Parathyroid adenoma (tissue), 2 donors: Measurements from ENCODE around the gene KDM1B.

Experiments
- H2AFZ ChIP-seq: fragments of 300-600 bp; sonication (generic); one replicate; pipeline ENCODE4 v1.7.0; 2017; ENCODE audit warnings: antibody characterized with exemption, mild to moderate bottlenecking
- H3K27ac ChIP-seq: fragments of 300-600 bp; sonication (generic); one replicate; pipeline ENCODE4 v1.7.0; 2017
- H3K27me3 ChIP-seq: fragments of 300-600 bp; sonication (generic); one replicate; pipeline ENCODE4 v1.7.0; 2017; ENCODE audit warnings: low read length; ENCODE audit not compliant: control insufficient read depth, insufficient read depth
- H3K36me3 ChIP-seq: fragments of 300-600 bp; sonication (generic); one replicate; pipeline ENCODE4 v1.7.0; 2017; ENCODE audit warnings: low read length; ENCODE audit not compliant: control insufficient read depth, insufficient read depth
- H3K4me1 ChIP-seq: fragments of 300-600 bp; sonication (generic); one replicate; pipeline ENCODE4 v1.7.0; 2017; ENCODE audit warnings: control low read depth
- H3K4me2 ChIP-seq: fragments of 300-600 bp; sonication (generic); one replicate; pipeline ENCODE4 v1.7.0; 2017; ENCODE audit warnings: low read length
- H3K4me3 ChIP-seq: fragments of 300-600 bp; sonication (generic); one replicate; pipeline ENCODE4 v1.7.0; 2017; ENCODE audit warnings: low read depth, low read length
- H3K79me2 ChIP-seq: fragments of 300-600 bp; sonication (generic); one replicate; pipeline ENCODE4 v1.7.0; 2017; ENCODE audit warnings: control low read depth
- H3K9ac ChIP-seq: fragments of 300-600 bp; sonication (generic); one replicate; pipeline ENCODE4 v1.7.0; 2017; ENCODE audit warnings: mild to moderate bottlenecking
- H3K9me3 ChIP-seq: fragments of 300-600 bp; sonication (generic); one replicate; pipeline ENCODE4 v1.7.0; 2017; ENCODE audit warnings: low read length; ENCODE audit not compliant: control insufficient read depth
- TF ChIP-seq, protein P1 (sequence below): fragments of 300-600 bp; sonication (generic); IDR thresholded peaks from one replicate; pipeline ENCODE4 v1.7.0; 2017; ENCODE audit warnings: antibody characterized with exemption, mild to moderate bottlenecking
- donor health status: primary hyperparathyroidism.

Gene KDM1B

DNA sequence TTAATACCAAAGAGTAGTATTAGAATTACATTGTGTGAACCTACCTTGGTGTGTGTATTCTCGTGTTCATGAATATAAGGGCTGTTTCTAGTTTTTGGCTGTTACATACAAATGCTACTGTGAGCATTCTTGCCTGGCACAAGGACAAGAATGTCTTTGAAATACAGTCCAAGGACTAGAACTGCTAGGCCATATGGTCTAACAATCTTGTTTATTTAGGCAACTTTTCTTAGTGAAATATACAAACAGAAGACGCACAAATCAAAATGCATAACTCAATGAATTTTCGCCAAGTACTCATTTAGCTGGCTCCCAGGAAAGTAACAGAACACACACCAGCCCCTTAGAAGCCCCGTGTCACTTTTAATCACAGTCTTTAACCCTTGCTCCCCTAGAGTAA lies 28.5 kb downstream of the KDM1B start:
- Histone ChIP-seq H3K4me3 (no peak overlapping the region), H3K27ac (no peak overlapping the region), H3K9ac (no peak overlapping the region), H2AFZ (no peak overlapping the region), H3K9me3 (no peaks in the 10 kb centered on the region), H3K36me3 (no peaks in the 10 kb centered on the region), H3K4me1 (peaks cover 2% of the 10 kb centered on the region), H3K27me3 (no peaks in the 10 kb centered on the region), H3K79me2 (no peaks in the 10 kb centered on the region), H3K4me2 (no peak overlapping the region)
- TF ChIP-seq, protein P1, sequence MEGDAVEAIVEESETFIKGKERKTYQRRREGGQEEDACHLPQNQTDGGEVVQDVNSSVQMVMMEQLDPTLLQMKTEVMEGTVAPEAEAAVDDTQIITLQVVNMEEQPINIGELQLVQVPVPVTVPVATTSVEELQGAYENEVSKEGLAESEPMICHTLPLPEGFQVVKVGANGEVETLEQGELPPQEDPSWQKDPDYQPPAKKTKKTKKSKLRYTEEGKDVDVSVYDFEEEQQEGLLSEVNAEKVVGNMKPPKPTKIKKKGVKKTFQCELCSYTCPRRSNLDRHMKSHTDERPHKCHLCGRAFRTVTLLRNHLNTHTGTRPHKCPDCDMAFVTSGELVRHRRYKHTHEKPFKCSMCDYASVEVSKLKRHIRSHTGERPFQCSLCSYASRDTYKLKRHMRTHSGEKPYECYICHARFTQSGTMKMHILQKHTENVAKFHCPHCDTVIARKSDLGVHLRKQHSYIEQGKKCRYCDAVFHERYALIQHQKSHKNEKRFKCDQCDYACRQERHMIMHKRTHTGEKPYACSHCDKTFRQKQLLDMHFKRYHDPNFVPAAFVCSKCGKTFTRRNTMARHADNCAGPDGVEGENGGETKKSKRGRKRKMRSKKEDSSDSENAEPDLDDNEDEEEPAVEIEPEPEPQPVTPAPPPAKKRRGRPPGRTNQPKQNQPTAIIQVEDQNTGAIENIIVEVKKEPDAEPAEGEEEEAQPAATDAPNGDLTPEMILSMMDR, result no peak

GRCh38 chr6:18185624-18186023 lies 30.4 kb downstream of the KDM1B start:
- no peak overlapping the region for H3K9ac ChIP-seq
- H3K27ac ChIP-seq, result no peak overlapping the region
- no peaks in the 10 kb centered on the region for H3K79me2 ChIP-seq
- H3K4me2 ChIP-seq, result no peak overlapping the region
- no peak overlapping the region for H3K4me3 ChIP-seq
- no peak overlapping the region for H2AFZ ChIP-seq
- H3K27me3 ChIP-seq, result no peaks in the 10 kb centered on the region
- peaks cover 2% of the 10 kb centered on the region for H3K4me1 ChIP-seq
- H3K9me3 ChIP-seq, result no peaks in the 10 kb centered on the region
- TF ChIP-seq, protein P1, result no peak
- H3K36me3 ChIP-seq, result no peaks in the 10 kb centered on the region

- Histone ChIP-seq H3K27ac (no peak overlapping the region), H3K9me3 (no peaks in the 10 kb centered on the region), H3K4me3 (no peak overlapping the region), H3K36me3 (no peaks in the 10 kb centered on the region), H3K4me1 (peaks cover 2% of the 10 kb centered on the region), H3K9ac (no peak overlapping the region), H3K79me2 (no peaks in the 10 kb centered on the region), H2AFZ (no peak overlapping the region), H3K4me2 (no peak overlapping the region), H3K27me3 (no peaks in the 10 kb centered on the region)
- TF ChIP-seq, protein P1, result no peak
These were observed 30.8 kb downstream of the KDM1B start for GRCh38 chr6:18186033-18186432.

GRCh38 chr6:18186540-18187250 lies 31.5 kb downstream of the KDM1B start:
- TF ChIP-seq, protein P1, result no peak
- H3K27ac ChIP-seq, result no peak overlapping the region

GRCh38 chr6:18187701-18188100 lies 32.5 kb downstream of the KDM1B start:
- Histone ChIP-seq H3K4me1 (peaks cover 2% of the 10 kb centered on the region), H3K27ac (no peak overlapping the region)

More at GRCh38 chr6:18186540-18187250, 31.5 kb downstream of the KDM1B start:
- Histone ChIP-seq H3K9me3 (no peaks in the 10 kb centered on the region), H3K36me3 (no peaks in the 10 kb centered on the region), H3K4me3 (no peak overlapping the region), H3K4me1 (peaks cover 2% of the 10 kb centered on the region), H3K4me2 (no peak overlapping the region), H2AFZ (no peak overlapping the region), H3K9ac (no peak overlapping the region), H3K27me3 (no peaks in the 10 kb centered on the region), H3K79me2 (no peaks in the 10 kb centered on the region)

More at GRCh38 chr6:18187701-18188100, 32.5 kb downstream of the KDM1B start:
- Histone ChIP-seq H3K9ac (no peak overlapping the region), H3K4me3 (no peak overlapping the region), H3K79me2 (no peaks in the 10 kb centered on the region), H2AFZ (no peak overlapping the region), H3K36me3 (no peaks in the 10 kb centered on the region), H3K9me3 (no peaks in the 10 kb centered on the region), H3K4me2 (no peak overlapping the region), H3K27me3 (no peaks in the 10 kb centered on the region)
- TF ChIP-seq, protein P1, result no peak
